ENCODE results near the gene CATSPERE.
"Not testable (repeated sequence)": the region's sequence is repeated elsewhere in the genome, so short reads cannot be mapped to it uniquely, and the experiment has no call there.

CATSPERE gene

DNA sequence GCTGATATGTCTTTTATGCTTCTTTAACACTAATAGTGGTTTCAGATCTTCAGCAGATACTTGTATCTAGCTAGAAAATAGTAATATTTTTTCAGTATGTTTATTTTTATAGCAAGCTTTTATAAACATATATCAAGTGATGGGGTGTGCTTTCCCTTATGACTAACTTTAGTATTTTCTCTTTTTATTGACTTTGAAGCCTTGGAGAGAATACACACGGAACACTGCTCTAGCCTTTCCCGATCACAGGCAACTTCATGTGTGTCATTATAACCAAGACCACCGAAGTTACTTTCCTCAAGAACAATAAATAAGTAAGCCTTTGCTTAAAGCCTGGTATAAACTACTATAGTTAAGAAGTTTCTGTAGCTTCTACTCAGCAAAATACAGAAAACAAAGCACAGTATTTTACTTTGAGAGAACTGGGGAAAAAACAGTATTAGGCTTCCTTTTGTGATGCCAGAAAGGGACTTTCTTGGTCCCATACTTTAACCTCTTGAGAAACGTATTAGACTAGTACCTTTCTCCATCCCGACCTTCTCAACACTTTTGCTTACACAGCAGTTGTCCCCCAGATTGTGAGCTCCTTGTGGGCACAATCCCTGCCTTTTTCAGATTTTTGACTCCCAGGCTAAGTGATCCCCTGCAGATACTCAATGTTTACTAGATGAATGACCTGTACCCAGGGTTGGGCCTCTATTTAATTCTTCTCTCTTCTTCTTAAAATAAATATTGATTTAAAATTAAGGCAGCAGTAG is 12.6 kb upstream of the CATSPERE start:
- DNase-seq (ENCODE audit: low read depth in 2 of 2): no peak

DNA sequence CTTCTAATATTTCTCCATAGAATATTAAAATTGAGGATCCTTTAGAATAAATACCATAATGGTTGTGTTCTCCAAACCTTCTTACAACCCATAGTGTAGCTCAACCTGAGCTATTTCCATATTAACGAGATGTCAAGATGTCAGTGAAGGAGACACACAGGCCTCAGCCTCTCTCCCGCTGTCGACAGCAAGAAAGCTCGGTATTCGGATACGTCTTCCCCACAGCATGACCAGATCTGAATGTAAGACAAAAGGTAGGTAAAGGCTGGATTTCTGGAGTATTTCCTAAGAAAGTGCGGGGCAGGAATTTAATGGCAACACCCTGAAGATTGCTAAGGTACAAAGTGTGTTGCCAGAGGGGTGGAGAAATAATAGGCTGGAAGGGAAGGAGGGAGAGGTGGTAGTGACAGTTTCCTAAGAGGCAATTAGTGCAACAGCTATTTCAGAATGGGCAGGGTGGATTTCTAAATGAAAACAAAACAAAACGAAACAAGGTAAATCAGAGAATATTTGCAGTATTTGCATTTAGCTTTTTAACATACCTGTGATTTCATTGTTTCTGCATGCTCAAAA is 11.1 kb upstream of the CATSPERE start:
- no peak for DNase-seq (ENCODE audit: low read depth in 2 of 2)

DNA sequence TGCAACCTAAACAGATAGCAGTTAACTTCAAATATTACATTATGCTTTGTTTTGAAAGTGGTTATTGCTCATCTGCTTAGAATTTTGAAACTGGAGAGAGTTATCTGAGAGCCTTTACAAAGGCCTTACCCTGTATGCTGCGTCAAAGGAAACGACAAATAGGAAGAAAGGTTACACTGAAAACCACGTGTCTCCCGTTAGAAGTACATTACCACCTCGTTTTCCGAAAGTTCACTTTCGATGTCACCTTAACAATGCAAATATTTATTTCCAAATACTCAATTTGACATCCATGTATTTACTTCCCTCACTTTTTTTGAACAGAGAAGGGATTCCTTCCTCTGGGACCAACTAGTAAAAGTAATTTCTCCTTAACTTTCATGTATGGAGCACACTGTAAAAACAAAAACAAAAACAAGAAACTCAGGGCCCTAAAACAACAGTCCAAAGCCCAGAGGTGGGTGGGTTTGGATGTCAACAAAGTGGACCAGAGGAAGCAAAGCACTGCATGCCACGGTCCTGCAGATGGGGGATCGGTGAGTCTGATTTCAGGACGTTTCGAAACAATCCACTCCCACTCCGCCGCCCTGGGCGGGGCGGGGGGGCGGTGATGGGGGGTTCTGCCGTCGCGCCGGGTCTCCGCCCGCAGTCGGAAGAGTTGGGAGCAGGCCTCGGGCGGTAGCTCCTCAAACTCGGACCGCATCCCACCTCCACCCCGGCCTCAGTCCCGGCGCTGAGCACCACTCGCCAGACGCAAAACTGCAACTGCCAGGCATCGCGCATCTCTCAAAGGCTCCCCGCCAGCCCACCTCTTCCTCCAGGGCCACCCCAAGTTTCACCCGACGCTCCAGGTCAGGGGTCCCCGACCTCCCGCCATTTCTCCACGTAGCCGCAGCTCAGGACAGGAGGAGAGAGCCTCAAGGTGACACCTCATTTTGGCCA is 10.2 kb upstream of the CATSPERE start:
- DNase-seq (ENCODE audit: low read depth in 2 of 2): peak in 1 of 2 experiments; percentile 20

DNA sequence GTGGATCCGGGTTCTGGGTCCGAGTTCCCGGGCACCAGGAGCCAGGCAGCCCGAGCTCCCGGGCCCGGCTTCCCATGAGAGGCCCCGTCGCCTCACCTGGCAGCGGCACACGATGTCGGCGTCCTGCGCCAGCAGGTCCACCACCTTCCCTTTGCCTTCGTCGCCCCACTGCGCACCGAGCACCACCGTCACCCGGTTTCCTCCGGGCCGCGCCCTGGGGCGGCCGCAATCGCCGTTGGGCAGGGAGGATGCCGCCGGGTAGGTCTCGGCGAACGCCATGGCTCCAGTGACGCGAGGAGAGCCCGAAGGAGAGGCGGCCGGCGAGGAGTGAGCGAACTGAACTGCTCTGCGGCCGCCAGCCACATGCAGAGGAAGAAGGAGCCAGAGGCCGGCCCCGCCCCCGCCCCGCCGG is 9.5 kb upstream of the CATSPERE start, which contains the start of gene ADSS2:
Gene ADSS2, minus strand, starts transcription at position 371 of the 412 bp plus-strand sequence. Its CDS starts 92 bp downstream, at position 279.
- DNase-seq (ENCODE audit: low read depth in 2 of 2): no peak

DNA sequence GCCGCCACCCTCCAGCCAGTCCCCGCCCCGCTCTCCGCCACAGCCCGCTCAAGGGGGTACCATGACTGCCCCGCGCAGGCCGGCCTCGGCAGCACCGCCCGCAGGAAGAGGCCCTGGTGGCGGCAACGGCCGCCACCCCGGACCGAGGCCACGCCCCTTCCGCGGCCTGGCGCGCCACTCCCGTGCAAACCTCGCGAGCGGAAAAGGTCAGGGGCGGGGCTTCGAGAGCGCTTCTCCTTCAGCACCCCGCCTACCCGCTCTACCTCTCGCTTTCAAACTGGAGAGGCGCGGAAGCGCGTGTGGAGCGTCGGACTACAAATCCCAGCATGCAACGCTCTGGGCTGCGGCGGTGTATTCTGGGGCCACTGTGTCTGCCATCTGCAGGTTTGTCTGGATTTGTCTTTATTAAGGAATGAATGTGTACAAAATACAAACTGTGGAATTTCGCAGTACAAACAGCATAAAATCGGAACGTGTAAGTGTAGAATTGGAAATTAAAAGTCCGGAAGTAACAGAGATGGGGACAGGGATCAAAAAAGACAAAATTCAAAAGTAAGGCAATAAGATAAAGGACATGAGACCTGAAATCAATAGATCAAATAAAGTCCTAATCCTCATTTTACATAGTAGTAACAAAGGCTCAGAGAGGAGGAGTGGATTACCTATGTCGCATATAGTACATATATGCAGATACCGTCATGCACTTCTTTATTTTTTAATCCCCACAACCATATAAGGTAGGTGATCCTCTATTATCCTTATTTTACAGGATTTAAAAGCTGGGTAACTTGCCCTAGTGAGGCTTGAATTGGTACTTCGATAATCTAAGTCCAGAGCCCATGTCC is 8.9 kb upstream of the CATSPERE start:
- DNase-seq (ENCODE audit: low read depth in 2 of 2): peak; percentile 99

DNA sequence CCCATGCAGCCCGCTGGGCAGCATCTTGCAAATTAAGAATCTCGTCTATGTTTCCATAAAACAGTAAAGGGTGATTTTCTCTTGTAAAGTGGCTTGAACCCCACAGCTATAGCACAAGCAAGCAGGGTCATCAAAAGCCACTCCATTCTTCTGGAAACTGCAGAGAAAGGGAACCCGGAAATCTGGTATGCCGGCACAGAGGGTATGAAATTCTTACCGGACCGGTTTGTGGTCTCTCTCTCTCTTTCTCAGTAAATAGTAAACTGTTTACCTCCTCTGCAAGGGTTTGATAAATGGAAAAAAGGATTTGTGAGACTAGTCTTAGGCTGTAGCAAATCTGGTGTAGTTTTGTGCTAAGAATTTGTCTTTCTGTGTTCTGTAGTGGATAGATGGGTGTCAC is 6.7 kb upstream of the CATSPERE start:
- no peak for DNase-seq (ENCODE audit: low read depth in 2 of 2)

DNA sequence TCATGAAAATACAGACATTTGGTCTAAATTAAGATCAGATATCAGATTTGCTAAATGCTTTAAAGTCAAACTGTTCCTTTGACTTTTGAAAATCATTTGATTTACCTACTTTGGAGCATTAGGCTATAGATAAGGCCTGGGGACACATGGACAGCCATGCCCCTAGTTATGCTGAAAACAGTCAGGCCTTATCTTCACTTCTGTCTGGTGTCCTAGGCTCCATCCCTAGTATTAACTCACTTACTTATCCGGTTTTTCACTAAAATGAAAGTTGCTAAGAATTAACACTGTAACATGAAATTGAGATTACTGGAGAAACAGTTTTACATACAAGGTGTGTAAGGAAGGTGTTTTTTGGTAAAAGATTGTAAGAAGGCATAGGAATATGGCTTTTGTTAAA is 4.5 kb upstream of the CATSPERE start:
- DNase-seq (ENCODE audit: low read depth in 2 of 2): no peak

DNA sequence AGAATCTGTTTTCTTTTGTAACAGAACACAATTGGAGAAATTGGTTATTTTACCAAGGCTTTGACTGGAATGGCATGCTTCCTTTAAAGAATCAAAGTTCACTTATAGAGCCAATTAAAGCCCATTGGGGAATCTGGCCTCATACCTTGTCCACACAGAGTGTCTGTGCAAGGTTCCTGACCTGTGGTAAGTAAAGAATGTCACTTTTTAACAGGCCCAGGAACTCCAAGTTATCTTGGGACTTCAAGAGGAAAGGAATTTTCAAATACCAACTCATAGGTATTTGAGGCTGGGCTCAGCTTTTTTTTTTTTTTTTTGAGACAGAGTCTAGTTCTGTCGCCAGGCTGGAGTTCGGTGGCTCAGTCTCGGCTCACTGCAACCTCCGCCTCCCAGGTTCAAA is 2.3 kb upstream of the CATSPERE start:
- no peak for DNase-seq (ENCODE audit: low read depth in 2 of 2)

DNA sequence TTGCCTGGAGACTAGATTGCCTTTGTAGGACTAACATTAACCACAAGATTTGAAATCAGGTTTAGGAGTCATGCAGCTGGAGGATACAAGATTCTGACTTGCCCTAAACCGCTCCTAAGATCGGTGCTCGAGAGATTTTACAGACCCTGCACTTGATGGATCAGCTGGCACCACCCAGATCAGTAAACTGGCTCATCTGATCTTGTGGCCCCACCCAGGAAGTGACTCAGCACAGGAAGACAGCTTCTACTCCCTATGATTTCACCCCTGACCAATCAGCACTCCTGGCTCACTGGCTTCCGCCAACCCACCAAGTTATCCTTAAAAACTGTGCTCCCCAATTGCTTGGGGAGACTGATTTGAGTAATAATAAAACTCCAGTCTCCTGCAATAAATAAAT is 876 bp upstream of the CATSPERE start:
- DNase-seq (ENCODE audit: low read depth in 2 of 2): no peak

DNA sequence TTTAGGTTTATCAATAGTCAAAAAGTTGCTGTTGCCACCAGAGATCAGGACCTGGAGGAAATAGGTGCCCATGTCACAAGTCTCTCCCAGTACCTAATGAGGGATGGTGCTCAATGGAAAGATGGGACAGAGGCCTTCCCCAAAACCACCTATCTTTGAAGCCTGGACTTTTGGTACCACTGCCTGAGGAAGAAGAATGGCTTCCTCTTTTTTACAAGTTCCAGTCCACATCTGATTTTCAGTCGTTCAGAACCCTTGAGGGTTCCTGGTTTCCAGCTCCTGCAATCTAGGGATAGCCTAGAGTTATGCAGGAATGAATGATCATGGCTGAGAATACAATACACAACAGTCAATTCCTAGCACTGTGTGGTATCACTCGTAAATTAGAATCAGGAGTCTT is 5.7 kb downstream of the CATSPERE start:
- DNase-seq (ENCODE audit: low read depth in 2 of 2): no peak

DNA sequence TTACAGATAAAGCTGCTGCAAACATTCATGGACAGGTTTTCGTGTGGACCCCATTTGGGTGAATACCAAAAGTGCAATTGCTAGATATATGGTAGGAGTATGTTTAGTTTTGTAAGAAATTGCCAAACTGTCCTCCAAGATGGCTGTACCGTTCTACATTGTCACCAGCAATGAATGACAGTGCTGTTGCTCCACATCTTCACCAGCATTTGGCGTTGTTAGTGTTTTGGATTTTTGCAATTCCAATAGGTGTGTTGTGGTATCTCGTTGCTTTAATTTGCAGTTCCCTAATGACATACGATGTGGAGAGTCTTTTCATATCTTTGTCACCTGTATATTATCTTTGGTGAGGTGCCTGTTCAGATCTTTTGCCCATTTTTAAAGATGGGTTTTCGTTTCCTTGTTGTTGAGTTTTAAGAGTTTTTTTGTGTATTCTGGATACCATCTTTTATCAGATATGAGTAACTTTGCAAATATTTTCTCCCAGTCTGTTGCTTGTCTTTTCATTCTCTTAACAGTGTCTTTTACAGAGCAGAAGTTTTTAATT is 12.1 kb downstream of the CATSPERE start:
- no peak for DNase-seq (ENCODE audit: low read depth in 2 of 2)

DNA sequence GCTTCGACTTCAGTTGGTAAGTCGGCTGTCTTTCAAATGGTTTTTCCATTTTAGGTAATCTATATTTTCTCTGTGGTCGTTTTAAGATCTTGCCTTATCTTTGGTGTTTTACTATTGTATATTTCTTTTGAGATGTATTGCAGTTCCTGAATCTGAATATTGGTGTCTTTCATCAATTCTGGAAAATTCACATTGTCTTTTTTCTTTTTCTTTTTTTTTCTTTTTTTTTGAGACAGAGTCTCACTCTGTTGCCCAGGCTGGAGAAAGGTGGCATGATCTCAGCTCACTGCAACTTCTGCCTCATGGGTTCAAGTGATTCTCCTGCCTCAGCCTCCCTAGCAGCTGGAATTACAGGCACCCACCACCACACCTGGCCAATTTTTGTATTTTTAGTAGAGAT is 23.9 kb downstream of the CATSPERE start:
- DNase-seq (ENCODE audit: low read depth in 2 of 2): not testable (repeated sequence)

DNA sequence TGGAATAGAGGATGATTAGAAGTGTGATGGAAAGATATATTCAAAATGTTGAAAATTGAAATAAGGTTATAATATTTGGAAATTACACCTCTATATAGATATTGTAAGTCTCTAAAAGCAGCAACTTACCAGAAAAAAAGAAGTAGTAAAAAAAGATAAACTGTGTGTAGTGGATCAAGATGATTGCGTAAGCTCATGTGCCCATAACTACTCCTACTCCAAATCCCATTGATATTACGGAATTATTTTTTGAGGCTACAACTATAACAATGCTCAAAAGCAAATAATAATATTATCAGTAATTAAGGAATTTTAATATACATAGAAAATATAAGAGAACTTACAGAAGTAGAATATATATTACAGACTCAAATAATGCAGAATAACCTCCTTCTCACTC is 33.6 kb downstream of the CATSPERE start:
- DNase-seq (ENCODE audit: low read depth in 2 of 2): no peak

DNA sequence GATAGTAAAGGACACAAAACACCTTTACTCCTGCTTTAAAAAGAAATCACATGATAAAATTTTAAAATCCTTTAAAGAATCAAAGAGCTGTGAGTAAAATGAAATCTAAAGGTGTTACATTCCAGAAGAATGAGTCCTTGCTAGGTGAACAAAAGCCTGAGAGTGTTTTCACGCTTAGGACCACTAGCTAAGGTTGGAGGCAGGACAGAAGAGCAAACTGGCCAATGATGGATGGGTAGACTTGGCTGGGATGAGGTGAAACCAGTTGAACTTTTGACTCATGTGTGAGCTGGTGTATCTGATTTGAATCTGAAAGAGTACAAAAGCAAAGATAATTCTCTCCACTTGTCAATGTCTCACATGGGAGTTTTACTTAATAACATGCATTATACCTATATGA is 35.1 kb downstream of the CATSPERE start:
- DNase-seq (ENCODE audit: low read depth in 2 of 2): no peak

DNA sequence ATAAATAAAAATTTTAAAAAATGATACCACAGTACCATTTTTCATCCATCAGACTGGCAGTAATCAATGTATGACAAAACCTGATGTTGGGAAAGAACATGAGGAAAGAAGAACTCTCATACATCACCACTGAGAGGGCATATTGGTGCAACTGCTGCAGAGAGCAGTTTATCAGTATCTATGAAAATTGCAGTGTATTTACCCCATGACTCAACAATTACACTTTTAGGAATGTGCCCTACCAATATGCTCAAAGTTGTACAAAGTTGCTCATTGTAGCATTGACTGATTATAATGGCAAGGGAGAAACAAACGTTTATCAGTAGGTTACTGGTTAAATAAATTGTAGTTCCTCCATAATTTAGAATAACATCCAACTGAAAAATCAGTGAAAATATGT is 36.7 kb downstream of the CATSPERE start:
- DNase-seq (ENCODE audit: low read depth in 2 of 2): no peak

DNA sequence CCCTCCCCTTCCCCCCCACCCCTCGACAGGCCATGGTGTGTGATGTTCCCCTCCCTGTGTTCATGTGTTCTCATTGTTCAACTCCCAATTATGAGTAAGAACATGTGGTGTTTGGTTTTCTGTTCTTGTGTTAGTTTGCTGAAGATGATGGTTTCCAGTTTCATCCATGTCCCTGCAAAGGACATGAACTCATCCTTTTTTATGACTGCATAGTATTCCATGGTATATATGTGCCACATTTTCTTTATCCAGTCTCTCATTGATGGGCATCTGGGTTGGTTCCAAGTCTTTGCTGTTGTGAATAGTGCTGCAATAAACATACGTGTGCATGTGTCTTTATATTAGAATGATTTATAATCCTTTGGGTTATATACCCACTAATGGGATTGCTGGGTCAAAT is 38.4 kb downstream of the CATSPERE start:
- not testable (repeated sequence) for DNase-seq (ENCODE audit: low read depth in 2 of 2)

DNA sequence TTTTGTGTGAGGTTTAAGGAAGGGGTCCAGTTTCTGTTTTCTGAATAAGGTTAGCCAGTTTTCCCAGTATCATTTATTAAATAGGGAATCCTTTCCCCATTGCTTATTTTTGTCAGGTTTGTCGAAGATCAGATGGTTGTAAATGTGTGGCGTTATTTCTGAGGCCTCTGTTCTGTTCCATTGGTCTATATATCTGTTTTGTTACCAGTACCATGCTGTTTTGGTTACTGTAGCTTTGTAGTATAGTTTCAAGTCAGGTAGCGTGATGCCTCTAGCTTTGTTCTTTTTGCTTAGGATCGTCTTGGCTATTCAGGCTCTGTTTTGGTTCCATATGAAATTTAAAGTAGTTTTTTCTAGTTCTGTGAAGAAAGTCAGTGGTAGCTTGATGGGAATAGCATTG is 39.4 kb downstream of the CATSPERE start:
- not testable (repeated sequence) for DNase-seq (ENCODE audit: low read depth in 2 of 2)

DNA sequence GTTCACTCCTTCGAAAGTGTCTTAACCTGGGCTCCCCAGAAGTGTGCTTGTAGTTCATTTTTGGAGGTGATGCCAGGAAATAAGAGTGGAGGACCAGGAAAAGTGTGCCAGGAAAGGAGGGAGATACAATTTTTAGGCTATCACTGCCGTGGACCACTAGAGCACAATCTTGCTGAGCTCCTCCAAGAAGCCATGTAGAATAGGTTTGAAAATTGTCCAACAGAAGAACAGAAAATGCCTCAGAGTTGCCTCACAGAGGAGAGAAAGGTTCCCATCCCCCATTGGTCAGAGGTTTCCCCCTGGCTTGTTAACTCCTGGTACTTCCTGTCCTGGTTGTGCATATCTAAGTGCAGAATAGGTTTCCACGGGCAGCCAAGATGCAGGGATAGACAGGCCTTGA is 41.6 kb downstream of the CATSPERE start:
- DNase-seq (ENCODE audit: low read depth in 2 of 2): no peak

DNA sequence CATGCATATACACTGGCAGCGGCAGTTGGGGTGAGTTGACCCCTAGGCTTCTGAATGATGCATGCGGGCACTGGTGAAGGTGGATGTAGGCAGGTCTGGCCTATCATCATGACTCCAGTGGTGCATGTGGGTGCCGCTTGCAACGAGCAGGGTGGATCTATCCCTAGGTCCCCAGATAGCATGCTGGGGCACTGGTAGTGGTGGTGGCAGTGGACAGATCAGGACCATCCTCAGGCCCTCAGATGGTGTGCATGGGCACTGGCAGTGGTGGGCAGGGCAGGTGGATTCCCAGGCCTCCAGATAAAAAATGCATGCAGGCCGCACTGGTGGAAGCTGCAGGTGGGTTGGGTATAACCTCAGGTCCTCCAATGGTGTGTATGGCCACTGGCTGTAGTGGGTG is 52.4 kb downstream of the CATSPERE start:
- no peak for DNase-seq (ENCODE audit: low read depth in 2 of 2)

DNA sequence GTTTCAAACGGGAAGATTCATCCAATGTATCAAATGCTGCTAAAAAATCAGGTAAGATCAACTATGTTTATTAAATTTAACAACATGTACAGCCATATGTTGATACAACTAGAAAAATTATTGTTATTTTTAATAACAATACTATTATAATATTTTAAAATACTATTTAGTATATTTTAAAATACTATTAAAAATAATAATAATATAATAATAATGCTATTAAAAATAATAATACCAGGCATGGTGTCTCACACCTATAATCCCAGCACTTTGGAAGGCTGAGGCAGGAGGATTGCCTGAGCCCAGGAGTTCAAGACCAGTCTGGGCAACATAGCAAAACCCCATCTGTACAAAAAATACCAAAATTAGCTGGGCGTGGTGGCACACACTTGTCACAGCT is 54.6 kb downstream of the CATSPERE start:
- no peak for DNase-seq (ENCODE audit: low read depth in 2 of 2)

DNA sequence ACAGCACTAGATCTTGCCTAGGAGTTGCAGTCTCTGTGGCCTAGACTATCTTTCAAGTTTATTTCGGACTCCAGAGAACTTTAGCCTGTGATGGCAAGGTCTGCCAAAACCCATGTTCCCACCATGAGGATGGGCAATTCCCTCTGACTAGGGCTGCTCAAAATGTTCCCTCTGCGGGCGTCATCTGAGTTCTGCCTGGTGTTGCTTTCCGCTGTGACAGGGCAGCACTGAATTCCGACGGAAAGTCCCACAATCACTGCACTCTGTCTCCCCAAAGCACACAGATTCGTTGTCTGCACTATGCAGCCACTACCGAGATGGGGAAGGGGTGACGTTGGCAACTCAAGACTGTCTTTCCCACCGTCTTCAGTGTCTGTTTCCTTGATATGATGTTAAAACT is 75.2 kb downstream of the CATSPERE start:
- no peak for DNase-seq (ENCODE audit: low read depth in 2 of 2)

Data from fibroblast of skin of left biceps (primary cell).